Epidermal melanocyte (primary cell): ENCODE results near the gene ACVR1.
"Not testable (repeated sequence)": the region's sequence is repeated elsewhere in the genome, so short reads cannot be mapped to it uniquely, and the experiment has no call there.

Experiments used
- DNase-seq: peaks from one replicate; pipeline ENCODE4 v3.0.0; 2011; ENCODE audit warnings: low spot score; ENCODE audit not compliant: insufficient read length

Gene ACVR1

DNA sequence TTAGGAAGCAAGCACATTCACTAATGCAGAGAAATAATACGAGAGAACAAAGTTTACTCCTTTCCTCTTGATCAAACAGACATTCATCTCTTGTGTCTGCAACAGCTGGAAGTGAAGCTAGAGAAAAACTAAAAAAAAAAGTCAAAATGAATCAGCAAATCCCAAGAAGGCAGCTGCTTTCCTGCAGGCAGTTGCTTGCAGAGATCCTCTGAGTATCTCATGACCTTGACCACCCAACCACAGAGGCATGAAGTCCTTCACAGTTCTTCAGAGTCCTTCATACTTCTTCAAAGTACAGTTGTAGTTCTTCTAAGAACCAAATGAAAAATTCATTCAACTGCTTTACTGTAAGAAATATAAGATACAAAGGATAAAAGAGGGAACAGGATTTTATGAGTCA, 150.3 kb downstream of the ACVR1 start:
- peak; percentile 44 for DNase-seq

DNA sequence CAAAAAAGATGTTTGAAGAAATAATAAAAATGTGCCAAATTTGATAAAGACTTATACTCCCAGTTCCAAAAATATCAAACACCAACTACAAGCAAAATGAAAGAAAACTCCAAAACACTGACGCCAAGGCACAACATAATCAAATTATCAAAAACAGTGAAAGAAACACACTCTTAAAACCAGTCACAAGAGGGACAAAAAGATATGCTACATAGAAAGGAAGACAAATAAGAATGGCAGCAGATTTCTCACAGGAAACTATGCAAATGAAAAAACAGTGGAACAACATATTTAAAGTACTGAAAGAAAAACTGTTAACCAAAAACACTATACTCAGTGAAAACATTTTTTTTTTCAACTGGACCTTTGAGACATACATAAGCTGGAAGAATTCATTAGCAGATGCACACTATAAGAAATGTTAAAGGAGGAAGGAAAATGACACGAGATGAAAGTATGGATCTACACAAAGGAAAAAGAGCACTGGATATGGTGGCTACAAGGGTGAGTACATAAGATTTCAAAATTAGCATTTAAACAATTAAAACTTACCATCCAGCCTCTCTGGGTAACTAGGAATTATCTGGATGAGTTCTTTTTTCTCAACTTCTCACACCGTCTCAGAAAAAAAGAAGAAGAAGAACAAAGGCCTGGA, 153.4 kb downstream of the ACVR1 start:
- DNase-seq: no peak

DNA sequence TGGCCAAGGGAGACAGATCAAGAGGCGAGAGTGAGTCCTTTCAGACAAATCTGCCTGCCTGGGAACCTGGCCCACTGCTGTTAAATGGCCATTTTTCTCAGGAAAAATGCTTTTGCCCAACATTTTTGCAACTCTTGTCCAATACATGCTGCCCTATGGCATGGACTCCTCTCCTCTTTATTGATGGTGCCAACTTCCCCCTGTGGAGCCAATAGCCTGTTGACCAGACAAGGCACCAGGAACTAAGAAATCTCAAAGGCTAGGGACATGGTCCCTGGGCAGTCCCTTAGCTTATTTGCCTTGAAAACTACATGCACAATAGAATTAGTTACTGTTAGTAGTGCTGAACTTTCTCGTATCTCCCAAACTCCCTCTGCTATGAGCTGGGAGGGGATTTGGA, 155.6 kb downstream of the ACVR1 start:
- DNase-seq: no peak

DNA sequence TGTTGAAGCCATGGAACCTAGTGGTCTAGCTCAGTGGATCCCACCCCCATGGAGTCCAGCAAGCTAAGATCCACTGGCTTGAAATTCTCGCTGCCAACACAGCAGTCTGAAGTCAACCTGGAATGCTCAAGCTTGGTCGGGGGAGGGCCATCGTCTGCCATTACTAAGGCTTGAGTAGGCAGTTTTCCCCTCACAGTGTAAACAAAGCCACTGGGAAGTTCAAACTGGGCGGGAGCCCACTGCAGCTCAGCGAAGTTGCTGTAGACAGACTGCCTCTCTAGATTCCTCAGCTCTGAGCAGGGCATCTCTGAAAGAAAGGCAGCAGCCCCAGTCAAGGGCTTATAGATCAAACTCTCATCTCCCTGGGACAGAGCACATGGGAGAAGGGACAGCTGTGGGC, 171.5 kb downstream of the ACVR1 start:
- not testable (repeated sequence) for DNase-seq

DNA sequence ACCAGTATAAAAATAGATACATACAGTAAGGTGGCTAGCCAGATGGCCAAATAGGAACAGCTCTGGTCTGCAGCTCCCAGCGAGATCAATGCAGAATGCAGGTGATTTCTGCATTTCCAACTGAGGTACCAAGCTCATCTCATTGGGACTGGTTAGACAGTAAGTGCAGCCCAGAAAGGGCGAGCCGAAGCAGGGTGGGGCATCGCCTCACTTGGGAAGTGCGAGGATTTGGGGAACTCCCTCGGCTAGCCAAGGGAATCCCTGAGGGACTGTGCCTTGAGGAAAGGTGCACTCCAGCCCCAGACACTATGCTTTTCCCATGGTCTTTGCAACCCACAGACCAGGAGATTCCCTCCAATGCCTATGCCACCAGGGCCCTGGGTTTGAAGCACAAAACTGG, 172.0 kb downstream of the ACVR1 start:
- DNase-seq: not testable (repeated sequence)

GRCh38 chr2:157699806-157700205, 176.3 kb downstream of the ACVR1 start:
- no peak for DNase-seq

GRCh38 chr2:157699009-157699408, 177.1 kb downstream of the ACVR1 start:
- no peak for DNase-seq

DNA sequence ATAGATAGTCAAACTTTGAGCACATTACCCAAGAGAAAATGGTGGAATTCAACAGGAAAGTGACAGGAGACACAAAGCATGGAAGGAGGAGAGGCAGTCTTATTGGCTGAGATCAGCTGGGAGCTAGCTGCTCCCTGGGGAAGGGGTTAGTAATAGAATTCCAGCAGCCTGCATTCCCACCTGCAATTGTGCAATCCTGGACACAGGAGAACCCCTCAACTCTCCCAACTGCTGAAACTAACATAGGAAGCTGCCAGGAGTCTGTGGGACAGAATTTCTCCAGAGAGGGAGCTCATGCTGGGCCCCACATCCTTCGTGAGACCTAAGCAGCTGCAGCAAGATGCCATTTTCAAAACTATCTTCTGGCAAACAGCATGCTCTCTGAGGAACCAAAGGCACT, 177.7 kb downstream of the ACVR1 start:
- no peak for DNase-seq

DNA sequence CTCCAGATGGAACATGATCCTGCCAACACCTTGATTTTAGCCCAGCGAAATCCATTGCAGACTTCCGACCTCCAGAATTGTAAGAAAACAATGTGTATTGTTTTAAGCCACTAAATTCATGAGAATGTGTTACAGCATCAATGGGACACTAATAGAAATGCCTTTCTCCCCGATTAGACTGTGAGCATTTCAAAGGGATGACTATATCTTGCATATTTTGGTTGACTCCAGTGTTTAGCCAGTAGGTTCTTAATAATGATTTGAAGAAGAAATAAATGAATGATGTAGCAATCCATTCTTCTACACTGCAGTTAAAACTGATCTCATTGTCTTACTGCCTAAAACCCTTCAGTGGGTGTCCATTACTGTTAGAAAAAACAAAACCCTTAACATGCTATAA, 180.1 kb downstream of the ACVR1 start:
- DNase-seq: no peak

- peak; percentile 27 for DNase-seq
These were observed 183.4 kb downstream of the ACVR1 start for GRCh38 chr2:157692768-157693167.

GRCh38 chr2:157691695-157692094, 184.4 kb downstream of the ACVR1 start:
- no peak for DNase-seq

- DNase-seq: no peak
These were observed 185.0 kb downstream of the ACVR1 start for GRCh38 chr2:157691131-157691530.
